Putamen (tissue), 1 donor: Measurements from ENCODE around the gene JAK1.

Source experiments
- DNase-seq: peaks from one replicate; pipeline ENCODE4 v3.0.0-alpha.2; 2016; ENCODE audit warnings: low spot score

The JAK1 gene

GRCh38 chr1:64891448-64891825 is 74.9 kb downstream of the JAK1 start:
- no peak for DNase-seq

GRCh38 chr1:64890699-64891447 is 75.5 kb downstream of the JAK1 start:
- DNase-seq: no peak

GRCh38 chr1:64887689-64888217 is 78.6 kb downstream of the JAK1 start:
- DNase-seq: no peak

GRCh38 chr1:64886877-64887276 is 79.5 kb downstream of the JAK1 start:
- no peak for DNase-seq

GRCh38 chr1:64885648-64886047 is 80.7 kb downstream of the JAK1 start:
- no peak for DNase-seq

- no peak for DNase-seq
Observed at GRCh38 chr1:64884261-64885040, 81.9 kb downstream of the JAK1 start.

- DNase-seq: no peak
Observed at GRCh38 chr1:64882574-64883255, 83.6 kb downstream of the JAK1 start.

- DNase-seq: no peak
Observed at GRCh38 chr1:64881281-64881680, 85.1 kb downstream of the JAK1 start.

DNA sequence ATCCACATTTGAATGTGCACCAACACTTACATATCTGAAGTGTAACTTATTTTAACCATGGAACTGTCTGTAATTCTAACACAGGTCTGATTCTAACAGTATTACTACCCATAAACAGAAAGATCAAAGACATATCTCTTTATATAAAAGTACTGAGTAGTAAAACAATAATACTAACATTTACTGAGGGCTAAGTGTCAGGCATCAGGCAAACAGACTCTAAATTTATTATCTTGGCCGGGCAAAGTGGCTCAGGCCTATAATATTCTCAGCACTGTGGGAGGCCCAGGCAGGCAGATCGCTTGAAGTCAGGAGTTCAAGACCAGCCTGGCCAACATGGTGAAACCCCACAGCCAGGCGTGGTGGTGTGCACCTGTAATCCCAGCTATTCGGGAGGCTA is 85.9 kb downstream of the JAK1 start:
- no peak for DNase-seq

DNA sequence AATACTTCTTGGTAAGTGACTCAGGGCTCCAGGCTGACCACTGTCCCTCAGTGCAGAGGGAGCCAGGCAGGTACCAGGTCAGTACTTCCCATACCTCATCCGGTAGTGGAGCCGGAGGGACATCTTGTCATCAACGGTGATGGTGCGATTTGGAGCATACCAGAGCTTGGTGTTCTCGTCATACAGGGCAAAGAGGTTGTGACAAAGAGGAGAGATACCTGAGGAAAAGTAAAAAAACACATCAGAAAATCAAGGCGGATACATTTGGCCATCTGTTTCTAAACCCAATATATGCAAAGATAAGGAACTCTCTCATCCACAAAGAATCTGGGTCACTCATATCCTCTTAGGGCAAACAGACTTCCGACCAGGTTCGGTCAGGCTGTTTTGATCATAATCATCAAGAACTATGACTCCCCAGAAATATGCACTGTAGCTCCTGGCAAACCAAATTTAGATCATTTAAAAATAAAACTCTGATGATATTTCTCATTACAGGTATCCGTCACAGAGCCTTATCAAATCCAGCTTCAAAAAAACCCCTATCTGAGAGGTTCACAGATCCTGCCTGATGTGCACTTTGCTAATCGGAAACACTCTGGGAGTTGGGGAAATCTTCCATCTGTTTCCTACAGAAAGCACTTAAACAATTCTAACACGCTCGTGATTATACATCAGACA is 87.3 kb downstream of the JAK1 start:
- DNase-seq: no peak

DNA sequence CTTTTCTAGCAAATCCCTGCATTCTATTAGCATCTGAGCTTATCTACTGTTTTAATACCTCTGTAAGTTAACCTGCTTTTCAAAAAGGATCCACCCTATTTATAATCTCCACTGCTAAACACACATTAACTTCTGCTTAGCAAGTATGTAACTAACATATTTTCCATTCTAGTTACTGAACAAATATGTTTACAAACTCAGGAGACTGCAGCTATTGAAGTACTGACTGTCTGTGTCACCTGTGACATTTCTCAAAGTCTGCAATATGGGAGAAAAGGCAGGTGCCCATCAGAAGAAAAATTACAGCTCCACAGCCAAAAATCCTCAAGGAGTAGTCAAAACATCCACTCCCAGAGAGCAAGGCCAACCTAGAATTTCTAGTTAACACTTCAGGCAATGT is 88.3 kb downstream of the JAK1 start:
- no peak for DNase-seq

GRCh38 chr1:64877598-64877997 is 88.8 kb downstream of the JAK1 start:
- no peak for DNase-seq

DNA sequence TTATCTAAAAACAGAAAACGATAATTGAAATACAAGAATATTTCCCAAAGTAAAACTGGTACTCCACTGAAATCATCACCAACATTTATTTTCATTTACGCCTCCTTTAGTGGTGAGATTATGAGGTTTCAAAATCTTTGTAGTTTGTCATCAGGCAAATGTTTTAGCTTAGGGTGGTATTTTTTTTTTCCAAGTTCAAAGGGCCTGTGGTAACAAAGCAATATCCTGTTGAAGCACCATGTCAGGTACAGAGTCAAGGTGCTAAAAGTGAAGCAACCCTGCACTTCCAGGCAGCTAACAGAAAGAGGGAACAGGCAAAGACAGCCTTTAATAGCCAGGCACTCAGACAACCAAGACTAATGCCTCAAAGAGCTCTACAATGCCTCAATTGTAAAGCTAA is 89.2 kb downstream of the JAK1 start:
- no peak for DNase-seq

- no peak for DNase-seq
Observed at GRCh38 chr1:64875606-64876005, 90.7 kb downstream of the JAK1 start.

GRCh38 chr1:64875101-64875500 is 91.2 kb downstream of the JAK1 start:
- no peak for DNase-seq

- DNase-seq: no peak
Observed at GRCh38 chr1:64874666-64875065, 91.7 kb downstream of the JAK1 start.

DNA sequence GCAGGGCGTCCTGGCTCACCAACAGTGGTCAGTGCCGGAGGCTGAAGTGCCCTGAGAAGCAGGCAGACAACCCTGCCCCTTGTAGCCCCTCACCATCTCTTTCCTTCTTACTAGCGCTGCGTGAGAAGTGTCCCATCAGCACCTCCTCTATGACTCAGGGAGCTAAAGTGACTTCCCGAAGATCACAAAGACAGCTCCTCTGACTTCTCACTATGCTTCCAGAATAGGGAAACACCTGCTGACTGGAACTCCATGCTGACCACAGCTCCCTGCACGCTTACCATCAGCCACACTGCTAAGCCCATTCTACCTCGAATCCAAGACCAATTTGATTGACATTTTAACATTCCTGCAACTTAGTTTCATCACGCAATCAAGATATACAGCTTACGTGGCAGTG is 92.8 kb downstream of the JAK1 start:
- no peak for DNase-seq

DNA sequence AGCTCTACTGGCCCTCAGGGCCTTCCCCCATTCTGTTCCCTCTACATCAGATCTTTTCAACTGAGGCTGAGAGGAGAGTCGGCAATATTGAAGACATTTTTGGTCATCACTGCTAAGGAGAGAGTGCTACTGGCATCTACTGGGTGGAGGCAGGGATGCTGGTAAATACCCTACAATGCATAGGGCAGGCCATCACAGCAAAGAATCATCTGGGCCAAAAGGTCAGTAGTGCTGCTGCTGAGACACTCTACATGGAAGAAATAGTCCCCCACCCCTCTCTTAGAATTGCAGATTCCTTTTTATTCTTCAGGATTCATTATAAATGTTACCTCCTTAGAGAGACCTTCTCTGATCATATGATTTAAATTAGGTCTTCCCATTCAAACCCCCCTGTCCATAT is 94.3 kb downstream of the JAK1 start:
- DNase-seq: no peak

DNA sequence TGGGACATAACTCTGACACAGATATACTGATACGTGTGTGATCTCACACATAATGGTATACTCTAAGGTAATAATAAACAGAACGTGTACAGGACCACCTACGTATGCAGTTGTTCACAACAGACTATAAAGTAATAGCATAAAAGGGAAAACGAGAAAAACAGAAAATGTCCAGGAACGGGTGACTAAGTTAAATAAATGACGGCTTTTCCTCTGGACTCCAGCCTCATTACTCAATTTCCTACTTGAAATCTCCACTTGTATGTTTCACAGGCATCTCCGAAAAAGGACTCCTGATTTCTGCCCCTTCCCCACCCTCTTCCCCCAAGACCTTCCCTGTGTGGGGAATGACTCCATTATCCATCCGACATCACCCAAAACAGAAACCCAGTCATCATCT is 95.1 kb downstream of the JAK1 start:
- DNase-seq: no peak

- no peak for DNase-seq
Observed at GRCh38 chr1:64867266-64867665, 99.1 kb downstream of the JAK1 start.

DNA sequence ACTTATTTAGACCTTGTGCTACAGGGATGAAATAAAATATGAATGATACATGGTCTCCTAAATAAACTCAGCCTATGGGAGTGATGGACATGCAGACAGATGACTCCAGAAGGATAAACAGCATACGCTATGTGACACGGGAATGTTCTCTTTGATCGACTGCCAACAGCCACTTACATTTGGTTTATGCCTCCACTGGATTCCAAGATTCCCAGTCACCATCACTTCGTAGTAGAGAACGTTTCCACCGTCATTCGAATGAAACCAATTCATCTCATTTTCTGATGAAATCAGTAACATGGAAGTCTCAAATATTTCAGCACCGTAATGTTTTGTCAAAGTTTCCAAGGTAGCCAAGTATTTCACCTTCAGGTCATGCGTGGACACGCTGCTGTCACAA is 99.7 kb downstream of the JAK1 start:
- DNase-seq: no peak

- DNase-seq: no peak
Observed at GRCh38 chr1:64865105-64865757, 101.1 kb downstream of the JAK1 start.
